CD14-positive monocyte (primary cell): ENCODE data around the gene SLC4A7. TPM values are rescaled to one million over a fixed set of nuclear protein-coding genes. Genes with fewer than 3 reads are reported as not detected.
"Not testable (repeated sequence)": the region's sequence is repeated elsewhere in the genome, so short reads cannot be mapped to it uniquely, and the experiment has no call there.

Source experiments
- DNase-seq, 3 donors: peaks; one replicate each; pipeline ENCODE4 v3.0.0-alpha.2; 2011 to 2022
- H2AFZ ChIP-seq: 2 replicates; pipeline ENCODE4 v1.6.0; 2012; ENCODE audit warnings: mild to moderate bottlenecking, low read depth, low read length, inconsistent platforms; ENCODE audit not compliant: insufficient read depth, poor library complexity, severe bottlenecking
- H3K27ac ChIP-seq, 2 donors: 1 replicate in 1 of 2; 2 replicates in 1 of 2; pipeline ENCODE4 v1.5.1; 2012 to 2013; ENCODE audit warnings: low read length in 2 of 2, control low read depth in 1 of 2, inconsistent platforms in 1 of 2, low read depth in 1 of 2, mild to moderate bottlenecking in 1 of 2
- H3K27me3 ChIP-seq, 2 donors: one replicate each; pipeline versions ENCODE4 v1.6.0 to v1.6.1; 2011 to 2013; ENCODE audit warnings: low read length in 2 of 2; ENCODE audit not compliant: control insufficient read depth in 2 of 2, insufficient read depth in 2 of 2
- H3K36me3 ChIP-seq, 2 donors: replicated peaks in 1 of 2; 1 replicate in 1 of 2; 2 replicates in 1 of 2; pipeline versions ENCODE4 v1.5.1 to v1.6.1; 2012 to 2013; ENCODE audit warnings: low read length in 2 of 2, control low read depth in 1 of 2, inconsistent platforms in 1 of 2, mild to moderate bottlenecking in 1 of 2; ENCODE audit not compliant: insufficient read depth in 2 of 2, control insufficient read depth in 1 of 2
- H3K4me1 ChIP-seq, 2 donors: 1 replicate in 1 of 2; 2 replicates in 1 of 2; pipeline versions ENCODE4 v1.5.1 to v1.6.1; 2012 to 2013; ENCODE audit warnings: low read length in 2 of 2, control low read depth in 1 of 2, inconsistent platforms in 1 of 2, mild to moderate bottlenecking in 1 of 2, moderate library complexity in 1 of 2; ENCODE audit not compliant: insufficient read depth in 2 of 2, control insufficient read depth in 1 of 2
- H3K4me2 ChIP-seq: replicated peaks from 2 replicates; pipeline ENCODE3; 2012; ENCODE audit warnings: low read length, moderate library complexity, mild to moderate bottlenecking; ENCODE audit not compliant: poor library complexity, severe bottlenecking; ENCODE audit errors: extremely low read depth
- H3K4me3 ChIP-seq, 3 experiments: fragments of 200-600 bp in 1 of 3; sonication (generic) in 1 of 3; replicated peaks in 1 of 3; 1 replicate in 2 of 3; 2 replicates in 1 of 3; pipeline ENCODE4 v1.5.1; 2011 to 2013; ENCODE audit warnings: low read length in 3 of 3, mild to moderate bottlenecking in 3 of 3, control low read depth in 2 of 3, low read depth in 2 of 3, inconsistent platforms in 1 of 3, moderate library complexity in 1 of 3
- H3K79me2 ChIP-seq: 2 replicates; pipeline ENCODE4 v1.6.0; 2012; ENCODE audit warnings: mild to moderate bottlenecking, control low read depth, inconsistent platforms, low read length, moderate library complexity; ENCODE audit not compliant: insufficient read depth
- H3K9ac ChIP-seq: 2 replicates; pipeline ENCODE4 v1.6.0; 2017; ENCODE audit warnings: low read length, mild to moderate bottlenecking; ENCODE audit not compliant: insufficient read depth, poor library complexity, severe bottlenecking
- H3K9me3 ChIP-seq, 2 donors: replicated peaks in 1 of 2; 1 replicate in 1 of 2; 2 replicates in 1 of 2; pipeline versions ENCODE4 v1.5.1 to v1.6.1; 2012 to 2013; ENCODE audit warnings: low read length in 2 of 2, control low read depth in 1 of 2; ENCODE audit not compliant: control insufficient read depth in 1 of 2, insufficient read depth in 1 of 2
- H4K20me1 ChIP-seq: 2 replicates; pipeline ENCODE4 v1.6.0; 2012; ENCODE audit warnings: mild to moderate bottlenecking, low read length, control low read depth, moderate library complexity; ENCODE audit not compliant: insufficient read depth
- H3K27ac Mint-ChIP-seq, 7 donors: one replicate each; pipeline ENCODE4 v1.8.0; 2020; ENCODE audit warnings: mild to moderate bottlenecking in 7 of 7, mixed read lengths in 7 of 7, moderate library complexity in 6 of 7, inconsistent platforms in 2 of 7
- H3K27me3 Mint-ChIP-seq, 3 donors: one replicate each; pipeline ENCODE4 v1.8.0; 2021 to 2022; ENCODE audit warnings: low read depth in 3 of 3, mild to moderate bottlenecking in 3 of 3, mixed read lengths in 3 of 3, moderate library complexity in 3 of 3, inconsistent platforms in 1 of 3
- H3K36me3 Mint-ChIP-seq, 2 donors: one replicate each; pipeline ENCODE4 v1.8.0; 2020; ENCODE audit warnings: mixed read lengths in 2 of 2, inconsistent platforms in 1 of 2, mild to moderate bottlenecking in 1 of 2
- H3K4me1 Mint-ChIP-seq: one replicate; pipeline ENCODE4 v1.8.0; 2020; ENCODE audit warnings: mild to moderate bottlenecking, mixed read lengths
- H3K4me3 Mint-ChIP-seq, 2 donors: one replicate each; pipeline ENCODE4 v1.8.0; 2020; ENCODE audit warnings: mild to moderate bottlenecking in 2 of 2, mixed read lengths in 2 of 2, moderate library complexity in 1 of 2
- H3K9me3 Mint-ChIP-seq, 7 donors: one replicate each; pipeline ENCODE4 v1.8.0; 2020 to 2022; ENCODE audit warnings: mixed read lengths in 7 of 7, mild to moderate bottlenecking in 6 of 7, moderate library complexity in 6 of 7, inconsistent platforms in 2 of 7
- WGBS: methylation state at CpG from one replicate; pipeline ENCODE4 v1.1.5; 2013; ENCODE audit warnings: missing lambda C conversion rate; ENCODE audit not compliant: insufficient coverage; 5-methylcytosine and 5-hydroxymethylcytosine counted together
- intact Hi-C, 2 donors: fragments of 100-400 bp; cut with micrococcal nuclease; formaldehyde crosslinking; loops; one replicate each; pipeline versions ENCODE4 v1.15.0 to v1.15.1; 2023
- polyA plus RNA-seq, 3 donors: library from polyadenylated mRNA; depleted of rRNA in 1 of 3; unstranded in 2 of 3; stranded (reverse) in 1 of 3; fragments of 300-500 nt in 2 of 3; fragments of >200 nt in 1 of 3; fragmentation: Illumina TruSeq in 2 of 3; gene quantifications; 1 replicate in 2 of 3; 2 replicates in 1 of 3; pipeline ENCODE4 v1.2.3, GENCODE V29; 2012 to 2021
- TF ChIP-seq, protein P1 (sequence below): fragments of 200-600 bp; IDR thresholded peaks from one replicate; pipeline ENCODE4 v1.8.0; 2022; ENCODE audit warnings: antibody characterized with exemption, mild to moderate bottlenecking

Gene SLC4A7
- polyA plus RNA-seq, 3 donors = 5.4 to 7.6 (median 5.5) TPM

DNA sequence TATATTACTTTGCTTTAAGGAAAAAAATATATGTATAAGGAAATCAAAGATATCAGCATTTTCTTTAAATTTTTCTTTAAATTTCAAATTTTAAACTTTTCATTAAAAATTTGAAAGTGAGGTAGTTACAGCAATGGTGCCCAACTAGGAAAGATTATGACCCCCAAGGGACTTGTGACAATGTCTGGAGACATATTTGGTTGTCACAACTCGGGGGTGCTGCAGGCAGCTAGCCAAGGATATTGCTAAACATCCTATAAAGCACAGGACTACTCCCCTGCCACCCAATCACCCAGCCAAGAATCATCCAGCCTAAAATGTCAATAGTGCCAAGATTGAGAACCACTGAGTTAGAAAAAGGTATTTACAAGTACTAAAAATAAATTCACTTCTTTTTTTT, 57.3 kb downstream of the SLC4A7 start:
- H3K4me3 Mint-ChIP-seq = no peak overlapping the region
- peaks cover 31 to 57% of the 10 kb centered on the region in 2 donors for H3K36me3 ChIP-seq
- no peaks in the 10 kb centered on the region for H3K9me3 Mint-ChIP-seq
- H2AFZ ChIP-seq = no peak overlapping the region
- H3K27ac Mint-ChIP-seq = peak overlapping the region in 1 of 7 donors; percentile 4
- H3K4me2 ChIP-seq = no peak overlapping the region
- intact Hi-C loops = no loop called here
- H3K9me3 ChIP-seq = no peaks in the 10 kb centered on the region
- H3K79me2 ChIP-seq = no peaks in the 10 kb centered on the region
- no peak overlapping the region for H3K27ac ChIP-seq
- no peak overlapping the region for H3K4me3 ChIP-seq
- H3K27me3 Mint-ChIP-seq = peaks cover 0 to 3% (median 0%) of the 10 kb centered on the region in 3 donors
- no peaks in the 10 kb centered on the region for H4K20me1 ChIP-seq
- peaks cover 35 to 45% of the 10 kb centered on the region in 2 donors for H3K36me3 Mint-ChIP-seq
- no peak for DNase-seq
- H3K27me3 ChIP-seq = no peaks in the 10 kb centered on the region
- no peaks in the 10 kb centered on the region for H3K4me1 Mint-ChIP-seq
- WGBS = no CpG with 5 or more reads among the region's 1 CpG
- no peak overlapping the region for H3K9ac ChIP-seq
- TF ChIP-seq, protein P1, sequence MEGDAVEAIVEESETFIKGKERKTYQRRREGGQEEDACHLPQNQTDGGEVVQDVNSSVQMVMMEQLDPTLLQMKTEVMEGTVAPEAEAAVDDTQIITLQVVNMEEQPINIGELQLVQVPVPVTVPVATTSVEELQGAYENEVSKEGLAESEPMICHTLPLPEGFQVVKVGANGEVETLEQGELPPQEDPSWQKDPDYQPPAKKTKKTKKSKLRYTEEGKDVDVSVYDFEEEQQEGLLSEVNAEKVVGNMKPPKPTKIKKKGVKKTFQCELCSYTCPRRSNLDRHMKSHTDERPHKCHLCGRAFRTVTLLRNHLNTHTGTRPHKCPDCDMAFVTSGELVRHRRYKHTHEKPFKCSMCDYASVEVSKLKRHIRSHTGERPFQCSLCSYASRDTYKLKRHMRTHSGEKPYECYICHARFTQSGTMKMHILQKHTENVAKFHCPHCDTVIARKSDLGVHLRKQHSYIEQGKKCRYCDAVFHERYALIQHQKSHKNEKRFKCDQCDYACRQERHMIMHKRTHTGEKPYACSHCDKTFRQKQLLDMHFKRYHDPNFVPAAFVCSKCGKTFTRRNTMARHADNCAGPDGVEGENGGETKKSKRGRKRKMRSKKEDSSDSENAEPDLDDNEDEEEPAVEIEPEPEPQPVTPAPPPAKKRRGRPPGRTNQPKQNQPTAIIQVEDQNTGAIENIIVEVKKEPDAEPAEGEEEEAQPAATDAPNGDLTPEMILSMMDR = no peak
- H3K4me1 ChIP-seq = no peaks in the 10 kb centered on the region

DNA sequence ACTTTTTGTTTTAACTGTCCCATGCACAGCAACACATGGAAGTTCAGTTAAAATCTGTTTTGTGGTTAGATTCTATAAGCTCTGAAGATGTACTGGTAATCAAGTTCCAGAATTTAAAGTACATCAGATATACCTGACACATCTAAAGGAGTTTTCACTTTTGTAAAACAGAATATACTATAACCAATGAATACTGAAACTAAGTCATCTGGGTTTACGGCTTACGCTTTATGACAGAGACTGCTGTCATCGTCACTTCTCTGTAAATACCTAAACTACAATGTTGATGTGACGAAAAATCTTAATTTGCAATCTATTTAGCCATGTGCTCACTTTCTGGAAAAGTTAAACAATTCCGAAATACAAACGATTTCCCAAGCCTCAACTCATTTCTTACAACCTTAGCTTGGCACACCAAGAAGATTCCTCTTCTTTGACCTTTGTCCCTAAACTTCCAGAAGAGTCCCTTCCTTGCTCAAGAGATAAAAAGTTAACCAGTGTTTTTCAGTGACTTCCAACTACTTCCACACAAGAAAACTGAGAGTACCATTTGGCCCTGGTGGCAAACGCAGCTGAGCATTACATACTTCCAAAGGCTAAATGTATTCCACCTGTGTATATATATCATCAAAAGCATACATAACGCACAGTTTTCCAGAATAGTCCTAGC, 58.2 kb downstream of the SLC4A7 start:
- Histone ChIP-seq H3K4me3 (no peak overlapping the region), H3K36me3 (peaks cover 29 to 55% of the 10 kb centered on the region in 2 donors), H3K27ac (no peak overlapping the region), H3K9ac (no peak overlapping the region), H3K4me2 (no peak overlapping the region), H4K20me1 (no peaks in the 10 kb centered on the region), H3K9me3 (no peaks in the 10 kb centered on the region), H2AFZ (no peak overlapping the region), H3K27me3 (no peaks in the 10 kb centered on the region), H3K4me1 (no peaks in the 10 kb centered on the region), H3K79me2 (no peaks in the 10 kb centered on the region)
- no peaks in the 10 kb centered on the region for H3K27me3 Mint-ChIP-seq
- H3K36me3 Mint-ChIP-seq = peaks cover 30 to 40% of the 10 kb centered on the region in 2 donors
- H3K4me3 Mint-ChIP-seq = no peak overlapping the region
- intact Hi-C loops = no loop called here
- TF ChIP-seq, protein P1 = no peak
- H3K9me3 Mint-ChIP-seq = no peaks in the 10 kb centered on the region
- WGBS = 96% methylated on average over 6 of the region's 8 CpGs
- no peak for DNase-seq
- H3K27ac Mint-ChIP-seq = no peak overlapping the region
- H3K4me1 Mint-ChIP-seq = no peaks in the 10 kb centered on the region

DNA sequence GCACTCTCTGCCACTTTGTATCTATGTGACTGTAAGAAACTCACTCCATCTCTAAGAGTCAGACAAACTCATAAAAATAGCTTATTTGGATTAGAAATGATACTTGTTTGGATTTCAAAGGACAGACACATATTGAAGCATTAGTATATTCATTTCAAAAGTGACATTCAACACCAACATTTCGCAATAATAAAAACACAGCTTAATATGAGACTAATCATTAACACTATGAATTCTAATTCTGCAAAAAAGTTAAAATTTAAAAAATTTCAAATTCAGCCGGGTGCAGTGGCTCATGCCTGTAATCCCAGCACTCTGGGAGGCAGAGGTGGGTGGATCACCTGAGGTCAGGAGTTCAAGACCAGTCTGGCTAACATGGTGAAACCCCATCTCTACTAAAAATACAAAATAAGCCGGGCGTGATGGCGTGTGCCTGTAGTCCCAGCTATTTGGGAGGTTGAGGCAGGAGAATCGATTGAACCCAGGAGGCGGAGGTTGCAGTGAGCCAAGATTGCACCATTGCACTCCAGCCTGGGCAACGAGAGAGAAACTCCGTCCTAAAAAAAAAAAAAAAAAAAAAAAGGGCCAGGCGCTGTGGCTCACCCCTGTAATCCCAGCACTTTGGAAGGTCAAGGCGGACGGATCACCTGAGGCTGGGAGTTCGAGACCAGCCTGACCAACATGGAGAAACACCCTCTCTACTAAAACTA, 59.2 kb downstream of the SLC4A7 start:
- H3K27me3 Mint-ChIP-seq, H3K9me3 Mint-ChIP-seq, H3K27ac ChIP-seq, H3K4me3 Mint-ChIP-seq, H3K9ac ChIP-seq, H3K4me1 ChIP-seq, H2AFZ ChIP-seq, H3K4me2 ChIP-seq, H3K4me1 Mint-ChIP-seq, DNase-seq, H4K20me1 ChIP-seq, H3K79me2 ChIP-seq, H3K9me3 ChIP-seq, H3K4me3 ChIP-seq, intact Hi-C loops, H3K27ac Mint-ChIP-seq, H3K27me3 ChIP-seq: not testable (repeated sequence)
- peaks cover 28 to 57% of the 10 kb centered on the region in 2 donors for H3K36me3 ChIP-seq
- H3K36me3 Mint-ChIP-seq = peaks cover 32 to 42% of the 10 kb centered on the region in 2 donors
- WGBS = 96% methylated on average over 5 of the region's 13 CpGs
